ENCODE measurements around the gene NT5C1B.

NT5C1B gene

GRCh38 chr2:18588049-18588448, 1.3 kb downstream of the NT5C1B start:
- Mint-ChIP-seq H3K9me3 (peaks cover 12% of the 10 kb centered on the region), H3K4me3 (no peak overlapping the region), H3K4me1 (ENCODE audit: low read depth) (no peaks in the 10 kb centered on the region), H3K36me3 (ENCODE audit: low read depth) (no peaks in the 10 kb centered on the region), H3K27me3 (ENCODE audit: low read depth) (no peaks in the 10 kb centered on the region), H3K27ac (no peak overlapping the region)

GRCh38 chr2:18585526-18585925, 3.8 kb downstream of the NT5C1B start:
- H3K4me3 Mint-ChIP-seq: no peak overlapping the region
- H3K9me3 Mint-ChIP-seq: peaks cover 7% of the 10 kb centered on the region
- H3K4me1 Mint-ChIP-seq (ENCODE audit: low read depth): no peaks in the 10 kb centered on the region
- H3K27ac Mint-ChIP-seq: no peak overlapping the region
- no peaks in the 10 kb centered on the region for H3K27me3 Mint-ChIP-seq (ENCODE audit: low read depth)
- no peaks in the 10 kb centered on the region for H3K36me3 Mint-ChIP-seq (ENCODE audit: low read depth)

DNA sequence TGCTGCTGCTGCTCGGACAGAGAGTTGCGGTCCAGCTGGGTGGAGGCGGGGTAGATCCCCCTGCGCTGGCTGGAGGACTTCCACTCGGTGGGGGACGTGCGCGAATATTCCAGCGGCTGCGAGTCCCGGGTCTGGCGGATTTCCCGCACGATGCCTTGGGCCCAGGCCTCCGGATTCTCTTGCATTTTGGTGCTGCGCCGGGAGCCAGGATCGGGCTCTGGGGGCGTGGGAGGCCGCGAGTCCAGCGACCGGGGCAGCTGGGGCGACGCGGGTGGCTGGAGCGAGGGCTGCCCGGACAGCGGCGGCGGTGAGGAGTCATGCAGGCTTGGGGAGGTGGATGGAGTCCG, 4.8 kb downstream of the NT5C1B start:
- Mint-ChIP-seq H3K9me3 (peaks cover 4% of the 10 kb centered on the region), H3K27me3 (ENCODE audit: low read depth) (no peaks in the 10 kb centered on the region), H3K4me3 (no peak overlapping the region), H3K4me1 (ENCODE audit: low read depth) (no peaks in the 10 kb centered on the region), H3K36me3 (ENCODE audit: low read depth) (no peaks in the 10 kb centered on the region), H3K27ac (no peak overlapping the region)

GRCh38 chr2:18583905-18584607, 5.3 kb downstream of the NT5C1B start:
- H3K36me3 Mint-ChIP-seq (ENCODE audit: low read depth): no peaks in the 10 kb centered on the region
- H3K27me3 Mint-ChIP-seq (ENCODE audit: low read depth): no peaks in the 10 kb centered on the region
- no peak overlapping the region for H3K4me3 Mint-ChIP-seq
- H3K9me3 Mint-ChIP-seq: peaks cover 4% of the 10 kb centered on the region
- no peaks in the 10 kb centered on the region for H3K4me1 Mint-ChIP-seq (ENCODE audit: low read depth)
- H3K27ac Mint-ChIP-seq: no peak overlapping the region

DNA sequence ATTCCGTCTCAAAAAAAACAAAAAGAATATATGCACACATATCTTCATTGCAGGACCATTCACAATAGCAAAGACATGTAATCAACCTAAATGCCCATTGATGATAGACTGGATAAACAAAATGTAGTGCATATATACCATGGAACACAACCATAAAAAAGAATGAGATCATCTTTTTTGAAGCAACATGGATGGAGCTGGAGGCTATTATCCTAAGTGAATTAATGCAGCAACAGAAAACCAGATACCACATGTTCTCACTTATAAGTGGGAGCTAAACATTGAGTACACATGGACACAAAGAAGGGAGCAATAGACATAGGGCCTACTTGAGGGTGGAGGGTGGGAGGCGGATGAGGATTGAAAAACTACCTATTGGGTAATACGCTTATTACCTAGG, 8.8 kb downstream of the NT5C1B start:
- no peak overlapping the region for H3K27ac Mint-ChIP-seq
- H3K9me3 Mint-ChIP-seq: peaks cover 11% of the 10 kb centered on the region
- peaks cover 2% of the 10 kb centered on the region for H3K36me3 Mint-ChIP-seq (ENCODE audit: low read depth)
- no peaks in the 10 kb centered on the region for H3K27me3 Mint-ChIP-seq (ENCODE audit: low read depth)
- H3K4me3 Mint-ChIP-seq: no peak overlapping the region
- no peaks in the 10 kb centered on the region for H3K4me1 Mint-ChIP-seq (ENCODE audit: low read depth)

DNA sequence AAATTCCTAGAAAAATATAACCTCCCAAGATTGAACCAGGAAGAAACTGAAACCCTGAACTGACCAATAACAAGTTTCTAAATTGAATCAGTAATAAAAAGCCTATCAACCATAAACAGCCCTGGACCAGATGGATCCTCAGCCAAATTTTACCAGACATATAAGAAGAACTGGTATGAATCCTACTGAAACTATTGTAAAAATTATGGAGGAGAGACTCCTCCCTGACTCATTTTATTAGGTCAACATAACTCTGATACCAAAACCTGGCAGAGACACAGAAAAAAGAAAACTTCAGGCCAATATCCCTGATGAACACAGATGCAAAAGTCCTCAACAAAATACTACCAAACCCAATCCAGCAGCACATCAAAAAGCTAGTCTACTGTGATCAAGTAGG, 11.3 kb downstream of the NT5C1B start:
- no peak overlapping the region for H3K27ac Mint-ChIP-seq
- no peaks in the 10 kb centered on the region for H3K4me1 Mint-ChIP-seq (ENCODE audit: low read depth)
- H3K36me3 Mint-ChIP-seq (ENCODE audit: low read depth): peaks cover 2% of the 10 kb centered on the region
- peaks cover 7% of the 10 kb centered on the region for H3K9me3 Mint-ChIP-seq
- H3K4me3 Mint-ChIP-seq: no peak overlapping the region
- no peaks in the 10 kb centered on the region for H3K27me3 Mint-ChIP-seq (ENCODE audit: low read depth)

DNA sequence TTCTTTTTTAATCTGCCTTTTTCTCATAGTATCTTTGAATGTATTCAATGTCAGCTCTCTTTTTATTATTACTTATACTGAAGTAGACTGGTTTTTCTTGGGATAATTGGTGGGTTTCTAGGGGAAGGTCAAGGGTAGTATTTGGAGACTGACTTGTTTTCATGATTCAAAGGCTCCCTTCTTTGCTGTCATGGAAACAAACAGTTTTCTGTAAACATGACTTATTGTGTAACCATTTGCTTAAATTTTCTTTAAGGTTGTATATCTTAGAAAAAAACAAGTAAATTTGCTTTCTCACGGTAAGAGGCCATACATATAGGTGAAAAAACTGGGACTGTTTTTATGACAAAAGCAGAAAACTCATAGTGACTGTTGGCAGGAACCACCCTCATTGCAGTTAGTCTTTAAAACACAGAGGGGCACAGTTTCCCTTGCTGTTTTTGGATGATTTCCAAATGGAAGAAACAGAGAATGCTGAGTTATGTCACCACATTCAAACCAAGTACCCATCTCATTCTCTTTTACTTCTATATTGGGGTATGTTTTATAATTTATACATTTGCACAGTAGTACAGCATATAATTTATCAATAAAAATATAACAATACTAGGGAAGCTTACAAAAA, 23.1 kb downstream of the NT5C1B start:
- Mint-ChIP-seq H3K36me3 (ENCODE audit: low read depth) (peaks cover 19% of the 10 kb centered on the region), H3K9me3 (peaks cover 9% of the 10 kb centered on the region), H3K27ac (no peak overlapping the region), H3K4me1 (ENCODE audit: low read depth) (no peaks in the 10 kb centered on the region), H3K4me3 (no peak overlapping the region), H3K27me3 (ENCODE audit: low read depth) (no peaks in the 10 kb centered on the region)

- peaks cover 9% of the 10 kb centered on the region for H3K9me3 Mint-ChIP-seq
These were observed 28.6 kb downstream of the NT5C1B start for GRCh38 chr2:18560797-18561085.

DNA sequence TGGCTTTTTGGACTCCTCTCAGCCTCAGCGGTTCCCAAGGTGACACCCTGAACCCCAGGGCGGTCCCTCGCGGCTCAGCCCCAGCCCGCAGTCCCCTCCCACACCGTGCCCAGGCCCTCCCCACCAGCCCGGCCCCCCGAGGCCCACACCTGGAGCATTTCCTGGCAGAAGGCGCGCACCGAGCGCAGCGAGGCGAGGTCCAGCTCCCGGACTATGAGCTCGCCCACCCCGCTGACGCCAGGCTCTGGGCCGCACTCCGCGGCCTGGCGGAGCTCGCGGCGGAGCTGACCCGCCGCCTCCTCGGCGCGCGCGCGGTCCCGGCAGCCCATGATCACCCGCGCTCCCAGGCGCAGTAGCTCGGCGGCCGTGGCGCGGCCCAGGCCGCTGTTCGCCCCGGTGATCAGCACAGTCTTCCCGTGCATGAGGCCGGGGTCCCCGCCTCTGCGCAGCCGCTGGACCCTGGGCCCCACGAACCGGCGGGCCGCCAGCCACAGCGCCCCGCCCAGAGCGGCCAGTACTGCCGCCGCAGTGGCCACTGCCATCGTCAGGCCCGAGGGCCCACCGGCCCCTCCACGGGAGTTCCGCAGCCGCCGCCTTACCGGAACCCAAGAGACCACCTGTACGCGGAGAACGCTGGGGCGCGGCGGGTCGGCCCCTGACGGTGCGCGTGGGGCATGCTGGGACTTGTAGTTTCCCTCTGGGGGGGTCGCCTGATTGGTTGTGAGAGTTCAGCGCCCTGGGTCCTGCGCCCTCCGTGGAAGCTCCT, 29.2 kb downstream of the NT5C1B start, which contains the start of gene RDH14:
Gene RDH14, minus strand, starts transcription at position 623 of the 766 bp plus-strand sequence. Its CDS starts 81 bp downstream, at position 542.
- Mint-ChIP-seq H3K27me3 (ENCODE audit: low read depth) (no peaks in the 10 kb centered on the region), H3K36me3 (ENCODE audit: low read depth) (peaks cover 21% of the 10 kb centered on the region), H3K9me3 (peaks cover 6% of the 10 kb centered on the region)

More at GRCh38 chr2:18560797-18561085, 28.6 kb downstream of the NT5C1B start:
- H3K27me3 Mint-ChIP-seq (ENCODE audit: low read depth): no peaks in the 10 kb centered on the region
- peak overlapping the region; percentile 87 for H3K27ac Mint-ChIP-seq
- H3K36me3 Mint-ChIP-seq (ENCODE audit: low read depth): peaks cover 19% of the 10 kb centered on the region
- peak overlapping the region; percentile 88 for H3K4me3 Mint-ChIP-seq
- H3K4me1 Mint-ChIP-seq (ENCODE audit: low read depth): peaks cover 24% of the 10 kb centered on the region

DNA sequence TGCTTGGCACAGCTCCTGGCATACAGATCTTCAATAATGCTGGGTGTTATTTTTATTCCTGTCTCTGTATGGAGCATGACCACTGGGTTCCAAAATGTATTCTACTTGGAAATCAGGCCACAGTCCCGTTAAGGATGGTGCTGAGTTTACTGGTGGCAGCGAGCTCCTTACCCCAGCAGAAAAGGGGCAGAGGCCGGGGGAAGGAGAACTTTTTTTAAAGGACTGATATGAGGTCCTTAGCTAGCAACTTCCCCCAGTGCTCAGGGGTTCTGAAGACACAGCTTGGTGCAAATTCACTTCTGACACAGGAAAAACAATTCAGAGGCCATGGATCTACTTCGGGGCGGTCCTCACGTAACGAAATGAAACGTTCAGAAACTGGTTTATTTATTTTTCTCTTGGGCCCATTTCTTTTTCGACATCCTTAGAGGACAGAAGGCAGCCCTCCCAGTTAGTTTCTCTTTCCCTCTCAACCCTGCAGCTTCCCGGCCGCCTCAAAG, 29.8 kb downstream of the NT5C1B start:
- Mint-ChIP-seq H3K4me1 (ENCODE audit: low read depth) (peaks cover 24% of the 10 kb centered on the region), H3K4me3 (peak overlapping the region; percentile 87), H3K9me3 (no peaks in the 10 kb centered on the region), H3K27ac (peak overlapping the region; percentile 92), H3K36me3 (ENCODE audit: low read depth) (peaks cover 20% of the 10 kb centered on the region), H3K27me3 (ENCODE audit: low read depth) (no peaks in the 10 kb centered on the region)

More for the DNA sequence above, 29.2 kb downstream of the NT5C1B start, which contains the start of gene RDH14:
- peak within 1 kb of the TSS; percentile 88 for H3K4me3 Mint-ChIP-seq
- peak within 1 kb of the TSS; percentile 92 for H3K27ac Mint-ChIP-seq
- peaks cover 24% of the 10 kb centered on the region for H3K4me1 Mint-ChIP-seq (ENCODE audit: low read depth)

GRCh38 chr2:18558458-18558857, 30.9 kb downstream of the NT5C1B start:
- Mint-ChIP-seq H3K27ac (no peak overlapping the region), H3K9me3 (no peaks in the 10 kb centered on the region), H3K27me3 (ENCODE audit: low read depth) (no peaks in the 10 kb centered on the region), H3K36me3 (ENCODE audit: low read depth) (peaks cover 26% of the 10 kb centered on the region), H3K4me1 (ENCODE audit: low read depth) (peaks cover 27% of the 10 kb centered on the region), H3K4me3 (no peak overlapping the region)

GRCh38 chr2:18557121-18557520, 32.2 kb downstream of the NT5C1B start:
- Mint-ChIP-seq H3K27me3 (ENCODE audit: low read depth) (no peaks in the 10 kb centered on the region), H3K27ac (no peak overlapping the region)

GRCh38 chr2:18552351-18553077, 36.9 kb downstream of the NT5C1B start:
- Mint-ChIP-seq H3K4me3 (no peak overlapping the region), H3K4me1 (ENCODE audit: low read depth) (peaks cover 6% of the 10 kb centered on the region), H3K27ac (no peak overlapping the region), H3K27me3 (ENCODE audit: low read depth) (no peaks in the 10 kb centered on the region), H3K36me3 (ENCODE audit: low read depth) (peaks cover 24% of the 10 kb centered on the region), H3K9me3 (no peaks in the 10 kb centered on the region)

More at GRCh38 chr2:18557121-18557520, 32.2 kb downstream of the NT5C1B start:
- Mint-ChIP-seq H3K4me3 (no peak overlapping the region), H3K9me3 (no peaks in the 10 kb centered on the region), H3K4me1 (ENCODE audit: low read depth) (peaks cover 27% of the 10 kb centered on the region), H3K36me3 (ENCODE audit: low read depth) (peaks cover 27% of the 10 kb centered on the region)

GRCh38 chr2:18551623-18552022, 37.7 kb downstream of the NT5C1B start:
- H3K36me3 Mint-ChIP-seq (ENCODE audit: low read depth): peaks cover 20% of the 10 kb centered on the region
- peaks cover 5% of the 10 kb centered on the region for H3K4me1 Mint-ChIP-seq (ENCODE audit: low read depth)
- H3K27ac Mint-ChIP-seq: no peak overlapping the region
- no peaks in the 10 kb centered on the region for H3K9me3 Mint-ChIP-seq
- H3K4me3 Mint-ChIP-seq: no peak overlapping the region
- no peaks in the 10 kb centered on the region for H3K27me3 Mint-ChIP-seq (ENCODE audit: low read depth)
